Measurements from ENCODE around the gene SIX3.
A peak's percentile ranks its signal among the peaks of the same experiment; 100 is the strongest.

Gene SIX3

DNA sequence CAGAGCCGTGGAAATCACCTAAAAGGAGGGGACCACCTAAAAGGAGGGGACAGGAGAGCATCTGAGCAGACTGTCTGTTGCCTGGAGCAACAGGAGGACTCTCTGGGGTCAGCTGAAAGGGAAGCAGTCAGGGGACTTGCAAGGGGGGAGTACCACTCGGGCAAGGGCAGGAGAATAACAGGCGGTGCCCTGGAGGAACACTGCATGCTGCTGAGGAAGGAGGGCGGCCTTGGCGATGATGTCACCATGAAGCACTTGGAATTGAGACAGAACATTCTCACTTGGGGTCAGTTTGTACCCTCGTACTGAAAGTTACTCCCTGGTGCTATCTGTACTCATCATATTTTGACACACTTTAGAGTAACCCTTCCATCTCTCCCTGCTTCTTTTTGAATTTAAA is 18.4 kb downstream of the SIX3 start:
- peak overlapping the region; percentile 74 for H3K27ac ChIP-seq
- DNase-seq (ENCODE audit: low spot score) = no peak
- TF ChIP-seq, protein P1, sequence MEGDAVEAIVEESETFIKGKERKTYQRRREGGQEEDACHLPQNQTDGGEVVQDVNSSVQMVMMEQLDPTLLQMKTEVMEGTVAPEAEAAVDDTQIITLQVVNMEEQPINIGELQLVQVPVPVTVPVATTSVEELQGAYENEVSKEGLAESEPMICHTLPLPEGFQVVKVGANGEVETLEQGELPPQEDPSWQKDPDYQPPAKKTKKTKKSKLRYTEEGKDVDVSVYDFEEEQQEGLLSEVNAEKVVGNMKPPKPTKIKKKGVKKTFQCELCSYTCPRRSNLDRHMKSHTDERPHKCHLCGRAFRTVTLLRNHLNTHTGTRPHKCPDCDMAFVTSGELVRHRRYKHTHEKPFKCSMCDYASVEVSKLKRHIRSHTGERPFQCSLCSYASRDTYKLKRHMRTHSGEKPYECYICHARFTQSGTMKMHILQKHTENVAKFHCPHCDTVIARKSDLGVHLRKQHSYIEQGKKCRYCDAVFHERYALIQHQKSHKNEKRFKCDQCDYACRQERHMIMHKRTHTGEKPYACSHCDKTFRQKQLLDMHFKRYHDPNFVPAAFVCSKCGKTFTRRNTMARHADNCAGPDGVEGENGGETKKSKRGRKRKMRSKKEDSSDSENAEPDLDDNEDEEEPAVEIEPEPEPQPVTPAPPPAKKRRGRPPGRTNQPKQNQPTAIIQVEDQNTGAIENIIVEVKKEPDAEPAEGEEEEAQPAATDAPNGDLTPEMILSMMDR (conservative IDR thresholded peaks at IDR 0.05; ENCODE audit: low read depth) = no peak
- CTCF ChIA-PET = interaction anchor here (1.0 to 2.6 kb wide), 2 partner anchors 326 to 480 kb away, joined by 4 to 6 read pairs; no protein-coding TSS in a partner anchor
- POLR2A ChIA-PET (ENCODE audit: low non-redundant PET) = no interaction called here

DNA sequence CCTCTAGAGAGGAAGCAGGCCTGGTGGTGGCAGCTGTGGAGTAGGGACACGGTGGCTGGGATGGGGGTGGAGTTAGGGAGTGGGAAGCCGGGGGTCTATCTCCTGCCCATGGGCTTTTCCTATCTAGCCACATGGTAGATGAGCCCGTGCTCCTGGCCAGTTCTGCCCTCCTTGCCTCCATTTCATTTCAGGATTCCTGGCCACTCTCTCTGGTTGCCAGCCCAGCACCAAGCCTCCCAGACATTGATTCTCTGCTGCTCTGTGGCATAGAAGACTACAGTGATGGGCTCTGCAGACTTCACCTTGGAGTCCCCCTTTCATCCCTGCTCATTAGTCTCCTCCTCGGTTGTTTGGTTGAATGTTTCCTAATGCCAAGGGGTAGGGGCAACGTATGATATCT is 19.4 kb downstream of the SIX3 start:
- ChIA-PET POLR2A (ENCODE audit: low non-redundant PET) (no interaction called here), CTCF (interaction anchor here (0.6 to 2.6 kb wide), 4 partner anchors 21 to 564 kb away, joined by 4 to 9 read pairs (median 5); no protein-coding TSS in a partner anchor)
- no peak for DNase-seq (ENCODE audit: low spot score)
- peak overlapping the region; percentile 74; the same call in 1 of the 2 replicates for H3K27ac ChIP-seq
- TF ChIP-seq, protein P1 (conservative IDR thresholded peaks at IDR 0.05; ENCODE audit: low read depth) = no peak

DNA sequence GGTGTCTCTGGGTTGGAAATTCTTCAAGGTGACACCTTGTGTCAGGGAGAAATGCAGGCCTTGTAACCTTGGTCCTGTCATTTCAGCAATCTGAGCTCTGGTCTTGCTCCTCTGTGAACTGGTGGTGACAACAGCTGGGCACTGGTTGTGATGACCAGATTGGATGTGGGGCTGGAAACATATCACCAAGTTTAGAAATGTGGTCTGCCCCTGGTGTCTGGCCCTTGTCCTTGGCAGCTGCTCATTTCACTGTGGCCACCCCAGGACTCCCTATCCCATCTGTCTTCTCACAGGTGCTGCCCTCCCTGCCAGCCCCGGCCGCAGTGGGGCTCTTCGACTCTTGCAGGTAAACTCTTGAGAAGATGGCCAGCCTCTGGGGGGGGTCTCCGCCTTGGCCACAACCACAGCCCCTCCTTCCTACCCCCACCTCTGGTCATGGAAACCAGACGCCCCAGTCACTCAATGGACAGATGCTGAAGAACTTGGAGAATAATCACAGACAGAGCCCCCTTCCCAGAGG is 20.7 kb downstream of the SIX3 start:
- no peak for DNase-seq (ENCODE audit: low spot score)
- TF ChIP-seq, protein P1 (conservative IDR thresholded peaks at IDR 0.05; ENCODE audit: low read depth) = no peak
- POLR2A ChIA-PET (ENCODE audit: low non-redundant PET) = no interaction called here
- H3K27ac ChIP-seq = no peak overlapping the region
- CTCF ChIA-PET = interaction anchor here (2.6 kb wide), 1 partner anchor 483 kb away, joined by 6 read pairs; no protein-coding TSS in a partner anchor

DNA sequence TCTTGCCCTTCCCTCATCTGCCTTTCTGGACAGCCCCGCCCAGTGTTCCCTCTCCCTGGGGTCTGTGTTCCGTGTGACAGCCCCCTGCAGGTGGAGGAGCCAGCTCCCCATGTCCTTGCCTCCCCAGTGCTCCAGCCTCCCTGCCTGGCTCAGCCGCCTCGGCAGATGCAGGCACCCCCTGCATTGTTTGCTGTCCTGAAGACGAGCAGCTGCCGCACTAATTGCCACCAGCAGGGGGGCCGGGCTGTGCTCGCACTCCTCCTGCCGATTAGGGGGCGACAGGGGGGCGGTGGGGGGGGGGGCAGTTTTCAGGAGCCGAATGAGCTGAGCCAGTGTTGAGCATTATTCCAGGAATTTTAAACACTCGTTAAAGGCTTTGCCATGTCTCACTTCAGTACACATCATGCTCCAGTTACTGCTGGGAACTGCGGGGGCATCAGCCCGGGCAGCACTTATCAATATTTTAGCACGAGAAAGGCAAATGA is 23.3 kb downstream of the SIX3 start:
- POLR2A ChIA-PET (ENCODE audit: low non-redundant PET) = no interaction called here
- CTCF ChIA-PET = interaction anchor here (0.5 to 1.0 kb wide), 5 partner anchors 8 to 456 kb away, joined by 3 read pairs; no protein-coding TSS in a partner anchor
- TF ChIP-seq, protein P1 (conservative IDR thresholded peaks at IDR 0.05; ENCODE audit: low read depth) = no peak
- no peak overlapping the region for H3K27ac ChIP-seq
- no peak for DNase-seq (ENCODE audit: low spot score)

DNA sequence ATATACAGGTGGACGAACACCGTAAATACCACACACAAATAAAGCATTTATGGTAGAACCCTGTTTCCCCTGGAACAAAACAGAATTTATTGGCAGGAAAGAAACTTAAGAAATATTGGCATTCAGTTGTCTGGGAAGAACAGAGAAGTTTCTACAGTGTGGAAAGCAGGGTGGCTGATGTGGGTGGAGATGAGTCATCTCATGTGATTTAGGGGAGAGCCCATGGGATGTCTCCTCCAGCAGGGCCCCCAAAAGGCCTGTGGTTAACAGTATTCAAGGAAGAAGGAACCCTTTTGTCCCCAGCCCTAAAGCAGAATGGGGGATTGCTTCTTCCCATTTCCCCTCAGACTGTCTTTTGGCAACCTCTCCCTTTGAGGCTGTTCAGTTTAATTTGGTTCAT is 24.2 kb downstream of the SIX3 start:
- DNase-seq (ENCODE audit: low spot score) = no peak
- POLR2A ChIA-PET (ENCODE audit: low non-redundant PET) = no interaction called here
- TF ChIP-seq, protein P1 (conservative IDR thresholded peaks at IDR 0.05; ENCODE audit: low read depth) = no peak
- CTCF ChIA-PET = no interaction called here
- no peak overlapping the region for H3K27ac ChIP-seq

DNA sequence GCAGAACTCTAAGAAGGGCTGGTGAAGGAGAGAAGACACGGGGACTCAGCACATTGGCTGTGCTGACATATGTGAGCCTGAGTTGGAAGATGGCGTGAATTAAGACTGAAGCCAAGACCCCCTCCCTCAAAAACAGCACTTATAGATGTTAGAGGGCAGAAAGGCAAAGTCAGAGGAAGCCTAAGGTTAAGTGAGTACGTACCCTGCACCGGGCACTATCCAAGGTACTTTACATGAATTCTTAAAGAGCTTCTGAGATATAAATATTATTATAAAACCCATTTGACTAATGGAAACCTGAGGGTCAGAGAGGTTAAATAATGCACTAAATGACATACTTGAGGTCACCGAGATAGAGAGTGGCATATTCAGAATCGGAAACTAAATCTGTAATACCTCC is 25.6 kb downstream of the SIX3 start:
- ChIA-PET CTCF (no interaction called here), POLR2A (ENCODE audit: low non-redundant PET) (no interaction called here)
- TF ChIP-seq, protein P1 (conservative IDR thresholded peaks at IDR 0.05; ENCODE audit: low read depth) = no peak
- no peak overlapping the region for H3K27ac ChIP-seq
- DNase-seq (ENCODE audit: low spot score) = no peak

Measured in RWPE1 (cell line).